Non-pigmented ciliary epithelial cell (primary cell): Measurements from ENCODE around the gene EPHB4.
"Not testable (repeated sequence)": the region's sequence is repeated elsewhere in the genome, so short reads cannot be mapped to it uniquely, and the experiment has no call there.

Experiments
- DNase-seq: peaks from one replicate; pipeline ENCODE4 v3.0.0-alpha.2; 2010; ENCODE audit warnings: low read depth

The EPHB4 gene

DNA sequence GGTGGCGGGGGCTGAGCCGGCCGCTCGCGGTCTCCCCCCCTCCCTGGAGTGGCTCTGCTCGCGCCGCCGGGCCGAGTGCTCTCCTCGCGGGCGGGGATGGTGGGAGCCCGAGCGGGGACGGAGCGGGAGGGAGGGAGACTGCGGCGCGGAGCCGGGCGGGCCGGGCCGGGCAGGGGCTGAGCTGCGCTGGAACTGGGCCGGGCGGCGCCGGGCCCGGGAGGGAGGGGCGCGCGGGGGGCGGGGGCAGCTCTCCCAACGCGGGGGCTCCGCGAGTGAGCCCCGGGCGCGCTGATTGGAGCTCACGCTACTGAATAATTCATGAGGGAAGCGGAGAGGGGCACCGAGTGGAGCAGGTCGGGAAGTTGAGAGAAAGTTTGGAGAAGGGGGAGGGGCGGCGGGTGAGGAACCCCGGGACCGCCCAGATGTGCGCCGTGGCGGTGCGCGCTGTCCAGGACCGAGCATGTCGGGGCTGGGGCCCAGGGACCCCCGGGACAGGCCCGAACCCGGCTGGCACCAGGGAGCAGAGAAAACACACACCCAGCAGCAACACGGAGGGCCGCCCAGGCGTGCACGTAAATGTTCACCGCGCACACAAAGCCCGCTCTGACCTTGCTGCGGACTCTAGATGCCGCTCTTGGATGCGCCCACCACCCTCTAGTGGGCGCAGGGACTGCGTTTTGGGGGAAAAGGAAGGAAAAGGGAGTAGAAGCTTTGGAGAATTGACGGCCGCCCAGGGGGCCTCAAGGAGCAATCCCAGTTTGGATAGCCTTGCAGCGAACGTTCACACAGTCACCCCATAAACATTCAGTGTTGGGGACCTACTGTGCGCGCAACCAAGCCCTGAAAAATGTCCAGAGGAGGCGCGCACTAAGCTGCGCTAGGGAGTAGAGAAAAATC, at the start of gene EPHB4:
EPHB4 (minus strand) TSS at position 194 of the 897 bp plus-strand sequence. CDS start 493 bp downstream, outside the sequence.
- no peak for DNase-seq

DNA sequence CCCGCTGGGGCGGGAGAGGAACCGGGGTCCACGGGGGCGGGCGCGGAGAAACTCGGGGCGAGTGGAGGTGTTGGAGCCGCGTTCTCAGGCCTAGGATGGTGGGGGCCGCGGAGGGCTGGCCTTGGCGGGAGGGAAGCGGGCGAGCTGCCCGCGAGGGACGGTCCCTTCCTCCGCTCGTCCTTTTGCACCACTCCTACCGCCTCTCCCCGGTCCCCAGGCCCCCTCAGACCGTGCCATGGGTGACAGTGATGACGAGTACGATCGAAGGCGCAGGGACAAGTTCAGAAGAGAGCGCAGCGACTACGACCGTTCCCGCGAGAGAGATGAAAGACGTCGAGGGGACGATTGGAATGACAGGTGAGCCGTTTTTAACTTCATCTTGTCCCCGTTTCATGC, 48.0 kb upstream of the EPHB4 start:
- DNase-seq = no peak

DNA sequence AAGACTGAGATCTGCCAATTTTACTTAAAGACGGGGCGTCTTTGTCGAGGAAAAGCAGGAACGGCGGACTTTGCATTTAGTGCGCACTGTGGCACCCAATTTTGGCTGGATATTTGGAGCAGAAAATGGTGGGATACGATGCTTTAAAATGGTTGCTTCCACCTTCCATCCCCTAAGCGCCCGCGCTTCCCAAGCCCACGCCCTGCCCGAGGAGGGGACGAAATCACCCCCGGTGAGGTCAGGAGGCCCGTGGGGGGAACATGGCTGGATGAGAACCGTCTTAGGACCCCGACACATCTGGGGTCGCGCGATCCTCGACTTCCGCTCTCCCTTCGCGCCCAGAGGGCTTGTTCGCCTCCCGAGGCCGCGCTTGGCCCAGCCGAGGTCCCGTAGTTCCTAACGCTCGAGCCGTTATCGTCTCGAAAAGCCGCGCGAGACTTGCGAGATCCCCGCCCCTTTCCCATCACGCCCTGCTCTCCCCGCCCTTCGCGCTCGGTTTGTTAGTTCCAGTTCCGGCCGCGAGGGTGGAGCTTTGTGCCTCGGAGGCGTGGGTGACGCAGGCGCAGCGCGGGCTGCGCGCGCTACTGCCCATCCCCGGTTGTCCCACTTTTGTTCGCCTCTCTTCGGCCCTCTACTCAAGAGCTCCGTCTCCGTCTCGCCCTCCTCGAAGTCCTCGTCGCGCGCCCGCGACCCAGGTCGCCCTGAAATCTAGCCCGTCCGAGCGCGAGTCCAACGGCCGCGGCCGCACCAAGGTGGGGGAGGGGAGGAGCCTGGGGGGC, 47.4 kb upstream of the EPHB4 start, which contains the start of gene SRRT:
SRRT (plus strand) TSS at position 527 of the 779 bp plus-strand sequence. CDS start 488 bp downstream, outside the sequence.
- peak; percentile 93 for DNase-seq

DNA sequence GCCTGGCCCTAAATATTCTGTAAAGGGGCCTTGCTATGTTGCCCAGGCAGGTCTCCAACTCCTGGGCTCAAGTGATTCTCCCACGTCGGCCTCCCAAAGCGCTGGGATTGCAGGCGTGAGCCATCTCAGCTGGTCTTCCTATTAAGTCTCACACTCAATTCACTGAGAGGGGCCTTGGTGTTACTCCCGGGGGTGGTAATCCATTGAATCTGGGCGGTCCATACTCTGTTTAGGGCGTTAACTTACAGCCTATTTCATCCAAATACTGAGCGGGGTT, 46.9 kb upstream of the EPHB4 start:
- no peak for DNase-seq

DNA sequence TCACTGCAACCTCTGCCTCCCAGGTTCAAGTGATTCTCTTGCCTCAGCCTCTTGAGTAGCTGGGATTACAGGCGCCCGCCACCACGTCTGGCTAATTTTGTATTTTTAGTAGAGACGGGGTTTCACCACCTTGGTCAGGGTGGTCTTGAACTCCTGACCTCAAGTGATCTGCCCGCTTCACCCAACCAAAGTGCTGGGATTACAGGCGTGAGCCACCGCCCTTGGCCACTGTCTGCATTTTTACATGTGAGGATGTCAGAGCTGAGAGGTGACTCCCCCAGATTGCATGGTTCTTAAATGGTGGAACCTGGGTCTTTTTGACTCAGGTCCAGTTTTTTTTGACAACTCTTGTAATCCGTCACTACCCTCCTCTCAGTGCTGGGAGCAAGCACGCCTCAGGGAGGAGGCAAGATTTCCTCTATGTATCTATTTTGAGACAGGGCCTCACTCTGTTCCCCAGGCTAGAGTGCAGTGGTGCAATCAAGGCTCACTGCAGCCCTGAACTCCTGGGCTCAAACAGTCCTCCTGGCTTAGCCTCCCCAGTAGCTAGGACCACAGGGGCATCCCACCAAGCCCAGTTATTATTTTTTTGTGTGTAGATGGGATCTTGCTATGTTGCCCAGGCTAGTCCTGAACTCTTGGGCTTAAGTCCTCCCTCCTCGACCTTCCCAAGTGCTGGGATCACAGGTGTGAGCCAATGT, 46.4 kb upstream of the EPHB4 start:
- no peak for DNase-seq

DNA sequence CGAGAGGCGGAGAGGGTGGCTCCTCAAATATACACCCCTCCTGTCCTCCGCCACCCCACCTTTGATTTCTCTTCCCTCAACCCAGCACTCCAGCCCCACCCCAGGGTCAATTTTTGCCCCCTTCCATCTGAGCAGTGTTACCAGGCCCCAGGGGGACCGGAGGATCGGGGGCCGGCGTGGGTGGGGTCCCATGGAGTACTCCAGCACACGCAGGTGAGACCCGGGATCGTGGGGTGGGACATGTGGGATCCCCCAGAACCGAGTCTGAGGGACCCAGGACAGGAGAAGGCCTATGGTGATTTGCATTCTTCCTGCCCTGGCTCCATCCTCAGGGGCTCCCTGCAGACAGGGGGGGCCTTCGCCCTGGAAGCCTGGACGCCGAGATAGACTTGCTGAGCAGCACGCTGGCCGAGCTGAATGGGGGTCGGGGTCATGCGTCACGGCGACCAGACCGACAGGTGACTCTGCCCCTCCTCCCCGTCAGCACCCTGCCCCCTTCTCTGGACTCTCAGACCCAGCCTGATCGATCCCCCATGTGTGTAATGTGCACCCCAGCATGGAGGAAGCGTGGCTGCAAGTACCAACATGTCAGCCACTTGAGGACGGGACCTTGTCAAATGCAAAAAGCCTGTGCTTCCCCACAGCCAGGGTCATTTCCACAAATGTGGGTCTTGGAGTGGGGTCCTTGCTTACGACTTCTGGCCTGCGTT, 40.6 kb upstream of the EPHB4 start:
- DNase-seq = no peak

DNA sequence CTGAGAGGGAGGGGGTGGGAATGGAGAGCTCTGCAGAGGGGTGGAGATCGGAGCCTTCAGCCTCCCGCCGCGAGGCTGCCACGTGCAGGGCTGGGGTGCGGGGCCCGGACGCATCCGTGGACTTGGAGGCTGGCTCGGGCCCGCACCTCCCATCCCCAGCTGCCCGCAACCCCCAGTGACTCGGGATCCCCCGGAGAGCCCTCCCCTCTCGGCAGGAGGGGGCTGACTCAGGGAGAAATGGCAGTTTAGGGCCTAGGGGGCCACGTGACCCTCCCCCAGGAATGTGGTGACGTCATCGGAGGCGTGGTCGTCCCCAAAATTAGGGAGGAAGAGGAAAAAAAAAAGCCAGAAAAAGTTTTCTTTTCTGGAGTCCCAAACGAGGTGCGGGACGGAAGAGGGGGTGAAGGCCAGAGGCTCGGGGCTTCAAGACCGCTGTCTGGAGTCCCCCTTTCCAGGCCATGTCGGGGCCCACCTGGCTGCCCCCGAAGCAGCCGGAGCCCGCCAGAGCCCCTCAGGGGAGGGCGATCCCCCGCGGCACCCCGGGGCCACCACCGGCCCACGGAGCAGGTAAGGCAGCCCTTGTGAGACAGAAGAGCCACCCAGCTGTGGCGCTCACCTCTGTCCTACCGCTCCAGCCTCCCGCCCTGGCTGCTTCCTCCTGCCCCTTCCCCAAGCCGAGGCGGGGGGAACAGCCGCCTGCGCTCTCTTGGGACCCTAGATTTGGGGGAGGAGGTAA, 39.9 kb upstream of the EPHB4 start, which contains the start of gene TRIP6:
TRIP6 (plus strand) TSS at position 348 of the 736 bp plus-strand sequence; CDS start at position 459, 111 bp downstream.
- peak; percentile 67 for DNase-seq

DNA sequence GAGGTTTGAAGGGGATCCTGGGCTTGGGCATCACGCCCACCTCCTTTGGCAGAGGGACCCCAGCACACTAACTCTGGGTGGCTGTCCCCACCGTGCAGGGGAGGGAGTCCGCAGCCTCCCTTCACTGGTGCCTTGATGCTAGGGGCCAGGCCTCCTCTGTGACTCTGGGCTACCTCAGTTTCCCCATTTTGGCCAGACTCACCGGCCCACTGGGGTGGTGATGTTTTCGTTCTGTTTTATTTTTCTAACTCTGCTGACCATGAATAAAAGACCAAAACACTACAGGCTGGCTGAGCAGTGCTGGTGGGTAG, 39.4 kb upstream of the EPHB4 start:
- DNase-seq = no peak

DNA sequence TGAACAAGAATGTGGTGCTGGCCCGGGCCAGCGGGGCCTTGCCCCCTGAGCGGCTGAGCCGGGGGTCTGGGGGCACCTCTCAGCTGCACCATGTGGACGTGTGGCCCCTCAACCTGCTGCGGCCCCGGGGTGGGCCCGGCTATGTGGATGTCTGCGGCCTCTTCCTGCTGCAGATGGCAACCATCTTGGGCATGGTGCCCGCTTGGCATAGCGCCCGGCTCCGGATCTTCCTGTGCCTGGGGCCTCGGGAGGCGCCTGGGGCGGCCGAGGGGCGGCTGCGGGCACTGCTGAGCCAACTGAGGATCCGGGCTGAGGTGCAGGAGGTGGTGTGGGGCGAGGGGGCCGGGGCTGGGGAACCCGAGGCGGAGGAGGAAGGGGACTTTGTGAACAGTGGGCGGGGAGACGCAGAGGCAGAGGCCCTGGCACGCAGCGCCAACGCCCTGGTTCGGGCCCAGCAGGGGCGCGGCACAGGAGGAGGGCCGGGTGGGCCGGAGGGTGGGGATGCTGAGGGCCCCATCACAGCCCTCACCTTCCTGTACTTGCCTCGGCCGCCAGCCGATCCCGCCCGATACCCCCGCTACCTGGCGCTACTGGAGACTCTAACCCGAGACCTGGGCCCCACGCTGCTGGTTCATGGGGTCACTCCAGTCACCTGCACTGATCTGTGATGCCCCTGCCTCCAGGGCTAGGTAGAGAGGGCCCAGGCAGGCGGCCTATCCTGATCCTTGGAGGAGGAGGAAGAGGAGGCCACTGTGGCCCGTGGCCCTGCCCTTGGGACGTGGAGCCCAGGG, 38.8 kb upstream of the EPHB4 start:
- no peak for DNase-seq

DNA sequence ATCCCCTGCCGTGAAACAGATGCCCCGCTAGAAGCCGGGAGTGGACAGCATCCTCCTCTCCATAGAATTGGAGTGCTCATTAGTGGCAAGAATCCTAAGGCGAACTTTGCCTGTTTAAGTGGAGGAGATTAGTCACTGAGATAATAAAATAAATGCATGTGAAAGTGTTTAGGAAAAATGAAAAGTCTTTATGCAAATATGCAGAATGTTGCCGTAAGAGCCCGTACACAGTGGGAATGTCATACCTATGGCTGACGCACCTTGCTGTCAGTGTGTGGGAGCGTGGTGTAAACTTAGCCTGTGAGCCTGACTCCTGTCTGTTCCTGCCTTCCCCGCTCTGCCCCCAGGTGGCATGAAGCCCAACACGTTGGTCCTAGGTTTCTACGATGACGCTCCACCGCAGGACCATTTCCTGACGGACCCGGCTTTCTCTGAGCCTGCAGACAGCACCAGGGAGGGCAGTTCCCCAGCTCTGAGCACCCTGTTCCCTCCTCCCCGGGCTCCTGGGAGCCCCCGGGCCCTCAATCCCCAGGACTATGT, 38.1 kb upstream of the EPHB4 start:
- DNase-seq = no peak

DNA sequence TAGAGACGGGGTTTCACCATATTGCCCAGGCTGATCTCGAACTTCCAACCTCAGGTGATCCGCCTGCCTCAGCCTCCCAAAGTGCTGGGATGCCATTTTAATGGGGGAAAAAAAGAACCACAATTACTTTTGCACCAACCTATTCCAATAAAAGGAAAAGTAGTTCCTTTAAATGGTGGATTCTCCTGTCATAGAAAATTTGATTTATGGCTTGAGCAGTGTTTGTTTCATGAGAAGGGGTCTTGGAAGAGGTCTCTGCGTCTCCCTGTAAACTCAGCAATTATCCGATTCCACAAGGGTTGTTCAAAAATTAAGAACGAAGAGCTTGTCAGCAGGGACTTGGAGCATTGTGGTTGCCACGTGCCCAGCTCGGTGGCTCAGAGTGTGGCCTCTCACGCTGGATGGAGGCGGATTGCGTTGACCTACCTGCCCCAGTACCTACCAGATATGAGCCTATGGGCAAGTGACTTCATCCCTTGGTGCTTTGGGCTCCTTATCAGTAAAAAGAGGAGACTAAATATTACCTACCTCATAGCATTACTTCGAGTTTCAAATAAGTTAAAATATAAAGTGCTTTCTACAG, 37.0 kb upstream of the EPHB4 start:
- DNase-seq = no peak

DNA sequence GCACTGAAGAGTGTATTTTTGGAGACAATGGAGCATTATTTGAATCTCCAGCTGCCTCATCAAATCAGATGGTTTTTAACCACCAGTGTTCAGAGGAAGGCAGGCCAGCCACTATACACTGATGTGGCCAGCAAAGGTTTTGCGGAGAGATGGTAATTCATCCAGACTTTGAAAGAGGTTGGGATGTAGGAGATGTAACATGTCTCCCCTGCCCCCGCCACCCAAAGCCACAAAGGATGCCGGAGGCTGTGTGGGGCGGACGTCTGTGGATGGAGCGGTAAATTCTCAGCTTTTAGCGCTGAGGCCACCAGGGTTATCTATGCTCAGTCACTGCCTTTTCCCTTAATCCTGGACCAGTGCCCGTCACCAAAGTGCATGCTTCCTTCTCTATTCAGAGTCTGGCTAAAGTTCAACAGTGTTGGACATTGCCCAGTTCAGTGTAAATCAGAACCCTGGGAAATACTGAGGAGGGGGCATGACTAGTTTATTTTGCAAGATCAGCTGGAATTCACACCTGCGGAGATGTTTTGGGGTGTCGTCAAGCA, 36.2 kb upstream of the EPHB4 start:
- DNase-seq = no peak

DNA sequence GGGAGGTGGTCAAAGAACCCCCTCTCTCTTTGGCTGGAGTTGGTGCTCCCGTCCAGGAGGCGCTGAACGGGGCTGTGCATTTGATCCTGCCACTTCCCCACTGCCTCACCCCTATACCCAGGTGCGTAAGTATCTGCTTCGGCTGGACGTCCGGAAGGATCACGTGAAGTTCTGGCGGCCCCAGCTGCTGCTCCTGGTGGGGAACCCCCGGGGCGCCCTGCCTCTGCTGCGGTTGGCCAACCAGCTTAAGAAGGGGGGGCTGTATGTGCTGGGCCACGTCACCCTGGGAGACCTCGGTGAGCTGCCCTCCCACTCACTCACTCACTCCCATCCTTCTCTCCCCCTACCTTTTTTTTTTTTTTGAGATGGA, 34.3 kb upstream of the EPHB4 start:
- DNase-seq = no peak

DNA sequence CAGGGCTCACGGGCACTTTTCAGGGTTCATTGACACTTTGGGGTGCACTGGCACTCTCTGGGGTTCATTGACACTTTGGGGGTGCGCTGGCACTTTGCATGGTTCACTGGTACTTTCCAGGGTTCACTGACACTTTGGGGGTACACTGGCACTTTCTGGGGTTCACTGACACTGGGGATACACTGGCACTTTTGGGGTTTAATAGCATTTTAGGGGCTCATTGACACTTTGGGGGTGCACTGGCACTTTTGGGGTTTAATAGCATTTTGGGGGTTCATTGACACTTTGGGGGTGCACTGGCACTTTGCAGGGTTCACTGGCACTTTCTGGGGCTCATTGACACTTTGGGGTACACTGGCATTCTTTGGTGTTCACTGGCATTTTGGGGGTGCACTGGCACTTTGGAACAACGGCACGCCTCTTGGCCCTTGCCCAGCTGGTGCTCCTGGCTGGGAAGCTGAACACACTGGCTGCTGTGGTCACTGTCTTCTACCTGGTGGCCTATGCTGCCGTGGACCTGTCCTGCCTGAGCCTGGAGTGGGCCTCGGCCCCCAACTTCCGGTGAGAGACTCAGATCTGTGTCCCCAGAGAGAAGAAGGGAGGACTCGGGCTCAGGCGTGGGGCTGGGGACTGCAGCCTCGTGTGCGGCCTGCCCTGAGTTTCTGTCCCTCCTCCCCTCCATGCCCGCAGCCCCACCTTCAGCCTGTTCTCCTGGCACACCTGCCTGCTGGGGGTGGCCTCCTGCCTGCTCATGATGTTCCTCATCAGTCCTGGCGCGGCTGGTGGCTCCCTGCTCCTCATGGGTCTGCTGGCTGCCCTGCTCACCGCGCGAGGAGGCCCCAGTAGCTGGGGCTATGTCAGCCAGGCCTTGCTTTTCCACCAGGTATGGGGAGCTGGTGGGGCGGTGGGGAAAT, 33.6 kb upstream of the EPHB4 start:
- no peak for DNase-seq

DNA sequence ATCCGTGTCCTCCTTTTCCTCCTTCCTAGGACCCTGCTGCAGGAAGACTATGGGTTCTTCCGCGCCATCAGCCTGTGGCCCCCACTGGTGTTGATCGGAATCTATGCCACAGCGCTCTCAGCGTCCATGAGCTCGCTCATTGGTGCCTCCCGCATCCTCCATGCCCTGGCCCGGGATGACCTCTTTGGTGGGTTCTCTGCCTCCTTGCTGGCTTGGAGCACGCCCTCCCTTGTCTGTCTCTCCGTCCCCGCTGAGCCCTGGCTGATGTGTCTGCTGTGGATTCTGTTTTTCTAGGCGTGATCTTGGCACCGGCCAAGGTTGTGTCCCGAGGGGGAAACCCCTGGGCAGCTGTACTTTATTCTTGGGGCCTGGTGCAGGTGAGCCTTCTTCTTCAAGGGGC, 32.5 kb upstream of the EPHB4 start:
- DNase-seq = no peak

DNA sequence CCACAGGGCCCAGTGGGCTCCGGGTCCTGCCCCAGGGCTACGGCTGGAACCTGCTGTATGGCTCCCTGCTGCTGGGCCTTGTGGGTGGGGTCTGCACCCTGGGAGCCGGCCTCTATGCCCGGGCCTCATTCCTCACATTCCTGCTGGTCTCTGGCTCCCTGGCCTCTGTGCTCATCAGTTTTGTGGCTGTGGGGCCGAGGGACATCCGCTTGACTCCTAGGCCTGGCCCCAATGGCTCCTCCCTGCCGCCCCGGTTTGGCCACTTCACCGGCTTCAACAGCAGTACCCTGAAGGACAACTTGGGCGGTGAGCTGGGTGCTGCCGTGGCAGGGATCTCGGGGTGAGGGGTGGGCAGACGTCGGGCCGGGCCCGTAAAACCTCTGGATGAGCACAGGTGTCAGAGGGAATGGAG, 29.6 kb upstream of the EPHB4 start:
- no peak for DNase-seq

DNA sequence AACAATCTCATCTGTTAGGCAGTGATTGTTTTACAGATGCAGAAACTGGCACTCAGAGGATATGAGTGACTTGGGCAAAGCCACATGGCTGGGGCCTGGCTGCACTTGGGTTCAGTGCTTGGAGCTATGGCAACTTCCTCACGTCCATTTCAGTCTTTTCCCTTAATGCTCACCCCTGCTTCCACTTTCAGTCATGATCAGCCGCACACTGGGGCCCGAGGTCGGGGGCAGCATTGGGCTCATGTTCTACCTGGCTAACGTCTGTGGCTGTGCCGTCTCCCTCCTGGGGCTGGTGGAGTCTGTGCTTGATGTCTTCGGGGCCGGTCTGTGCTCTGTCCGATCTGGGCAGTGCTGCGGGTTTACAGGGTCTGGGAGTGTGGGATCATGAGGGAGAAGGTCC, 28.2 kb upstream of the EPHB4 start:
- no peak for DNase-seq

DNA sequence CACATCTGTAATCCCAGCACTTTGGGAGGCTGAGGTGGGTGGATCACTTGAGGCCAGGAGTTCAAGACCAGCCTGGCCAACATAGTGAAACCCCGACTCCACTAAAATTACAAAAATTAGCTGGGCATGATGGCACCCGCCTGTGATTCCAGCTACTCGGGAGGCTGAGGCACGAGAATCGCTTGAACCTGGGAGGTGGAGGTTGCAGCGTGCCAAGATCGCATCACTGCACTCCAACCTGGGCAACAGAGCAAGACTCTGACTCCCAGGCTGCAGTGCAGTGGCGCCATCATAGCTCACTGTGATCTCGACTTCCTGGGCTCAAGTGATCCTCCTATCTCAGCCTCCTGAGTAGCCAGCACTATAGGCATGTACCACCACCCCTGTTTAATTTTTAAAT, 27.6 kb upstream of the EPHB4 start:
- not testable (repeated sequence) for DNase-seq
